Activated CD8-positive, alpha-beta memory T cell treated with anti-CD3 and anti-CD28 coated beads, Interleukin-2, amount 50 U/mL, for 24 hours (primary cell): ENCODE measurements around the gene GPATCH1.
"Not testable (repeated sequence)": the region's sequence is repeated elsewhere in the genome, so short reads cannot be mapped to it uniquely, and the experiment has no call there.

ENCODE experiments used
- DNase-seq: peaks from one replicate; pipeline ENCODE4 v3.0.0-alpha.2; 2020; ENCODE audit errors: extremely low read depth

The GPATCH1 gene

GRCh38 chr19:33158365-33158764 is 77.4 kb downstream of the GPATCH1 start:
- DNase-seq = no peak

- no peak for DNase-seq
Observed at GRCh38 chr19:33159149-33159548, 78.2 kb downstream of the GPATCH1 start.

GRCh38 chr19:33159893-33160292 is 78.9 kb downstream of the GPATCH1 start:
- no peak for DNase-seq

- no peak for DNase-seq
Observed at GRCh38 chr19:33161201-33161600, 80.2 kb downstream of the GPATCH1 start.

GRCh38 chr19:33163481-33163880 is 82.5 kb downstream of the GPATCH1 start:
- DNase-seq = no peak

- not testable (repeated sequence) for DNase-seq
Observed at GRCh38 chr19:33166037-33166436, 85.1 kb downstream of the GPATCH1 start.

- no peak for DNase-seq
Observed at GRCh38 chr19:33167438-33167837, 86.5 kb downstream of the GPATCH1 start.

GRCh38 chr19:33168528-33168927 is 87.5 kb downstream of the GPATCH1 start:
- DNase-seq = no peak

GRCh38 chr19:33171222-33171795 is 90.3 kb downstream of the GPATCH1 start:
- no peak for DNase-seq

- no peak for DNase-seq
Observed at GRCh38 chr19:33171916-33172359, 91.0 kb downstream of the GPATCH1 start.

GRCh38 chr19:33174186-33174585 is 93.2 kb downstream of the GPATCH1 start:
- DNase-seq = no peak

- DNase-seq = no peak
Observed at GRCh38 chr19:33175156-33175782, 94.3 kb downstream of the GPATCH1 start.

GRCh38 chr19:33175886-33176669 is 95.1 kb downstream of the GPATCH1 start:
- DNase-seq = peak; percentile 7

- peak; percentile 93 for DNase-seq
Observed at GRCh38 chr19:33176670-33177416, 95.9 kb downstream of the GPATCH1 start.

- DNase-seq = peak; percentile 18
Observed at GRCh38 chr19:33177417-33177979, 96.5 kb downstream of the GPATCH1 start.
